PC-9 (cell line): Measurements from ENCODE around the gene ZNF618. TPM values are rescaled to one million over a fixed set of nuclear protein-coding genes. Genes with fewer than 3 reads are reported as not detected.

Experiments used
- BruUV-seq: library from RNA; stranded (reverse); fragments of 400-500 nt; replicated peaks from 2 replicates; lab custom pipeline; 2021; lab: Mats Ljungman, UMichigan
- CTCF ChIA-PET: fragments of 300-600 bp; sonication (Branson Sonifier 250); formaldehyde crosslinking; loops from one replicate; lab custom pipeline; 2022; ENCODE audit warnings: antibody characterized with exemption; lab: Charles Lee
- POLR2A ChIA-PET: fragments of 300-600 bp; sonication (Branson Sonifier 250); formaldehyde crosslinking; loops from one replicate; lab custom pipeline; 2022; ENCODE audit warnings: antibody characterized with exemption; ENCODE audit not compliant: unreplicated experiment; lab: Charles Lee
- DNase-seq, 2 experiments: peaks; one replicate each; pipeline versions ENCODE4 v3.0.0 to v3.0.0-alpha.2; 2015 to 2022; ENCODE audit warnings: mixed read lengths in 1 of 2
- H2AFZ ChIP-seq: fragments of 200-600 bp; sonication (generic); 2 replicates; pipeline ENCODE4 v1.8.1; 2017; ENCODE audit warnings: antibody characterized with exemption
- H3F3A ChIP-seq: fragments of 200-600 bp; sonication (generic); 2 replicates; pipeline ENCODE4 v1.8.1; 2017; ENCODE audit warnings: antibody characterized with exemption, mild to moderate bottlenecking, low read depth; ENCODE audit not compliant: insufficient read depth
- H3K27ac ChIP-seq: fragments of 200-600 bp; sonication (generic); 2 replicates; pipeline ENCODE4 v1.6.1; 2016; ENCODE audit warnings: mixed run types
- H3K27me3 ChIP-seq: fragments of 200-600 bp; sonication (generic); 2 replicates; pipeline ENCODE4 v1.6.1; 2016; ENCODE audit warnings: low read depth, mixed run types; ENCODE audit not compliant: insufficient read depth
- H3K36me3 ChIP-seq: fragments of 200-600 bp; sonication (generic); 2 replicates; pipeline ENCODE4 v1.6.1; 2016; ENCODE audit warnings: low read depth, mixed run types
- H3K4me1 ChIP-seq: fragments of 200-600 bp; sonication (generic); replicated peaks from 2 replicates; pipeline ENCODE4 v1.6.1; 2016; ENCODE audit warnings: mixed run types; ENCODE audit not compliant: insufficient read depth
- H3K4me2 ChIP-seq: fragments of 200-600 bp; sonication (generic); 2 replicates; pipeline ENCODE4 v1.6.1; 2017; ENCODE audit warnings: mixed run types
- H3K4me3 ChIP-seq: fragments of 200-600 bp; sonication (generic); 2 replicates; pipeline ENCODE4 v1.6.1; 2016; ENCODE audit warnings: mixed run types
- H3K79me2 ChIP-seq: fragments of 200-600 bp; sonication (generic); 2 replicates; pipeline ENCODE4 v1.6.1; 2017; ENCODE audit warnings: low read depth, mixed run types
- H3K9me2 ChIP-seq: fragments of 200-600 bp; sonication (generic); 2 replicates; pipeline ENCODE4 v1.8.1; 2017; ENCODE audit warnings: mild to moderate bottlenecking; ENCODE audit not compliant: insufficient read depth
- H3K9me3 ChIP-seq: fragments of 200-600 bp; sonication (generic); 2 replicates; pipeline ENCODE4 v1.8.1; 2016; ENCODE audit warnings: low read depth; ENCODE audit not compliant: insufficient read depth
- H4K20me1 ChIP-seq: fragments of 200-600 bp; sonication (generic); 2 replicates; pipeline ENCODE4 v1.8.1; 2017; ENCODE audit not compliant: insufficient read depth
- EZH2 ChIP-seq: fragments of 200-600 bp; sonication (generic); IDR thresholded peaks from 2 replicates; pipeline ENCODE4 v1.8.0; 2017; ENCODE audit warnings: antibody characterized with exemption, low read depth
- intact Hi-C: fragments of 100-400 bp; cut with micrococcal nuclease; formaldehyde crosslinking; loops from one replicate; pipeline ENCODE4 v1.10.0; 2022; ENCODE audit not compliant: unreplicated experiment
- total RNA-seq: library from RNA; stranded (reverse); gene quantifications from 2 replicates; pipeline ENCODE4 v1.2.3, GENCODE V29; 2021
- TF ChIP-seq, protein P1 (sequence below): fragments of 200-600 bp; sonication (generic); conservative IDR thresholded peaks from 2 replicates; pipeline ENCODE4 v1.6.1; 2017; ENCODE audit warnings: mixed run types, antibody characterized with exemption, mild to moderate bottlenecking, moderate library complexity

ZNF618 gene
- total RNA-seq, 1 experiment from 2014 or later: 0.20 TPM

DNA sequence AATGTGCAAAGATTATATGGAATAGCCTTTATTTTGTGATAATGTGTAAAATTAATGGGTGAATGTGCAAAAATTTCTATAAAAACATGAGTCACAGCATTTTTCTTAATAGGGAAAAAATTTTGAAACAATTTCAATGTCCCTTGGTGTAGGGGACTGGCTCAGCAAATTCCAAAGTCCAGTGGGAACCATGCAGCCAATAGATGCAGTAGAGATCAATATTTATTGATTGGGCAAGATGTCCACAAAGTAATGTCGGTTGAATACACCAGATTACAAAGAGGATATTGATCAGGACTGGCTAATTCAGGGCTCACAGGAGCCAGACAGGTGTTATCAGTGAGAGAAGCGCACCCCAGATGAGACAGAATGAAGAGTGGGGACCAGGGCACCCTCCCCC, 139.5 kb downstream of the ZNF618 start:
- Histone ChIP-seq H3K79me2 (no peaks in the 10 kb centered on the region), H3K4me3 (no peak overlapping the region), H3F3A (no peaks in the 10 kb centered on the region), H3K4me1 (no peaks in the 10 kb centered on the region), H3K9me3 (no peaks in the 10 kb centered on the region), H3K36me3 (no peaks in the 10 kb centered on the region), H2AFZ (no peak overlapping the region), H4K20me1 (no peaks in the 10 kb centered on the region), H3K4me2 (no peak overlapping the region), H3K27ac (no peak overlapping the region), H3K27me3 (peaks cover 48% of the 10 kb centered on the region), H3K9me2 (no peaks in the 10 kb centered on the region)
- ChIA-PET CTCF (no interaction called here), POLR2A (no interaction called here)
- no peak for TF ChIP-seq EZH2
- TF ChIP-seq, protein P1, sequence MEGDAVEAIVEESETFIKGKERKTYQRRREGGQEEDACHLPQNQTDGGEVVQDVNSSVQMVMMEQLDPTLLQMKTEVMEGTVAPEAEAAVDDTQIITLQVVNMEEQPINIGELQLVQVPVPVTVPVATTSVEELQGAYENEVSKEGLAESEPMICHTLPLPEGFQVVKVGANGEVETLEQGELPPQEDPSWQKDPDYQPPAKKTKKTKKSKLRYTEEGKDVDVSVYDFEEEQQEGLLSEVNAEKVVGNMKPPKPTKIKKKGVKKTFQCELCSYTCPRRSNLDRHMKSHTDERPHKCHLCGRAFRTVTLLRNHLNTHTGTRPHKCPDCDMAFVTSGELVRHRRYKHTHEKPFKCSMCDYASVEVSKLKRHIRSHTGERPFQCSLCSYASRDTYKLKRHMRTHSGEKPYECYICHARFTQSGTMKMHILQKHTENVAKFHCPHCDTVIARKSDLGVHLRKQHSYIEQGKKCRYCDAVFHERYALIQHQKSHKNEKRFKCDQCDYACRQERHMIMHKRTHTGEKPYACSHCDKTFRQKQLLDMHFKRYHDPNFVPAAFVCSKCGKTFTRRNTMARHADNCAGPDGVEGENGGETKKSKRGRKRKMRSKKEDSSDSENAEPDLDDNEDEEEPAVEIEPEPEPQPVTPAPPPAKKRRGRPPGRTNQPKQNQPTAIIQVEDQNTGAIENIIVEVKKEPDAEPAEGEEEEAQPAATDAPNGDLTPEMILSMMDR: no peak
- intact Hi-C loops: no loop called here
- BruUV-seq: no TSS peak
- DNase-seq: no peak

DNA sequence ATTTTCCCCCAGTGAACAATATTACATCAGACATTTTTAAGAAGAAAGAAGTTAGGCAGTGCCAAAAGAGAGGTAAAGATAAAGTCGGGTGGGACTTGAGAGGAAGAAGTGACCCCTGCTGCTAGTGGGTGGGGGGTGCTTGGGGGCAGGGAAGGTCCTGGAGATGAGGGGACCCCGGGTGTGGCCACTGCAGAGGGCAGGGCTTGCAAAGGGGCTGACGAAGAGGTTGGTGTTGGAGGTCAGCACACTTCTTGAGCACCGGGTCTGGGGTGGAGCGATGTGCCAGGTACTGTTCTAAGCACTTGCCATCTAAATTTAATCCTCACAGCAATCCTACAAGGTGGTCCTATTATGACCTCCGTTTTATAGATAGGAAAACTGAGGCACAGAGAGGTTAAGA, 140.0 kb downstream of the ZNF618 start:
- Histone ChIP-seq H3K27me3 (peaks cover 43% of the 10 kb centered on the region), H3K4me3 (no peak overlapping the region), H2AFZ (no peak overlapping the region), H3K4me2 (no peak overlapping the region), H4K20me1 (no peaks in the 10 kb centered on the region), H3K27ac (no peak overlapping the region), H3K4me1 (no peaks in the 10 kb centered on the region), H3K79me2 (no peaks in the 10 kb centered on the region), H3K9me3 (no peaks in the 10 kb centered on the region), H3K36me3 (no peaks in the 10 kb centered on the region), H3K9me2 (no peaks in the 10 kb centered on the region), H3F3A (no peaks in the 10 kb centered on the region)
- intact Hi-C loops: no loop called here
- ChIA-PET POLR2A (no interaction called here), CTCF (no interaction called here)
- TF ChIP-seq EZH2: no peak
- TF ChIP-seq, protein P1: no peak
- BruUV-seq: no TSS peak
- no peak for DNase-seq

DNA sequence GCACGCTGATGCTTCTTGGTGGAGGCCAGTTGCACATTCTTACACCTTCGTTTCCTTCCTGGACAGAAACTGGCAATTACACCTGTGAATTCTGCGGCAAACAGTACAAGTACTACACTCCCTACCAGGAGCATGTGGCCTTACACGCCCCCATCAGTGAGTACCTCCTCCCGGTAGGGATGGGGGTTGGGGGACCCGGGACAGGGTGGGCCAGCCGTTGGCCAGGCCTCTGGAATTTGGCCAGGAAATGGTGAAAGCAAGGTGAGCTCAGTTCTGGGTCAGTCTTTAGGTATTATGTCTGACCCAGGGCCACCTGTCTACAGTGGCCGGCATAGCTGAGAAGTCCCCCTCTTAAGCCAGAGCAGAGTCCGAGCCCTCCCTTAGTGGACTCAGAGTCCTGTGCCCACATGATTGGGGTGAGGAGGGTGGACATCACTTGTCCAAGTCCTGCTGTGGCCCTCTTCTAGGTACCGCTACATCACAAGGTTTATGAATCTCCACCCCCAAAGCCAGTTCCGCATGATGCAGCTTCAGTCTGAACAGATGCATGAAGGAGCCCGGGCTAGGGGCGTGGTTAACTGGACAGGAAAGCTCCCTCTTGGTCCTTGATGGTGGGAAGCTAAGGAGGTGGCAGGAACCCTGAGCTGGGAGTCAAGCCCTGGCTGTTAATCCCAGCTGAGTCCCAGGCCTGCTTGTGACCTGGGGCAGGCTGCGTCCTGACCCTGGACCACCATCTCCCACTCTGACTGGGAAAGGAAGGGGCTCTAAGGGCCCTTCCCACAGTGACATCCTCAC, 140.7 kb downstream of the ZNF618 start:
- no TSS peak for BruUV-seq
- Histone ChIP-seq H3K9me3 (no peaks in the 10 kb centered on the region), H4K20me1 (no peaks in the 10 kb centered on the region), H3K9me2 (no peaks in the 10 kb centered on the region), H3K36me3 (no peaks in the 10 kb centered on the region), H3K27me3 (peaks cover 36% of the 10 kb centered on the region), H3K4me1 (no peaks in the 10 kb centered on the region), H3K79me2 (no peaks in the 10 kb centered on the region), H3F3A (no peaks in the 10 kb centered on the region), H3K27ac (no peak overlapping the region), H3K4me2 (no peak overlapping the region), H2AFZ (no peak overlapping the region), H3K4me3 (no peak overlapping the region)
- ChIA-PET POLR2A (no interaction called here), CTCF (no interaction called here)
- no peak for DNase-seq
- TF ChIP-seq, protein P1: no peak
- no peak for TF ChIP-seq EZH2
- intact Hi-C loops: no loop called here
